Neural progenitor cell (in vitro differentiated cells): ENCODE data around the gene CYB5R3. TPM values are rescaled to one million over a fixed set of nuclear protein-coding genes. Genes with fewer than 3 reads are reported as not detected.
A peak's percentile ranks its signal among the peaks of the same experiment; 100 is the strongest.
"Not testable (repeated sequence)": the region's sequence is repeated elsewhere in the genome, so short reads cannot be mapped to it uniquely, and the experiment has no call there.

ENCODE experiments used
- DNase-seq: peaks from one replicate; pipeline ENCODE4 v3.0.0-alpha.2; 2016; ENCODE audit warnings: low spot score
- H2AFZ ChIP-seq: fragments of 200-600 bp; sonication (generic); replicated peaks from 2 replicates; pipeline ENCODE4 v1.6.1; 2016; ENCODE audit warnings: antibody characterized with exemption
- H3F3A ChIP-seq: fragments of 200-600 bp; sonication (generic); 2 replicates; pipeline ENCODE4 v1.6.1; 2016; ENCODE audit warnings: antibody characterized with exemption, low read depth
- H3K27ac ChIP-seq: fragments of 200-600 bp; sonication (generic); 2 replicates; pipeline ENCODE4 v1.5.1; 2016; ENCODE audit warnings: mild to moderate bottlenecking
- H3K27me3 ChIP-seq: fragments of 200-600 bp; sonication (generic); 2 replicates; pipeline ENCODE4 v1.6.1; 2016; ENCODE audit warnings: mild to moderate bottlenecking, moderate library complexity
- H3K36me3 ChIP-seq: fragments of 200-600 bp; sonication (generic); 2 replicates; pipeline ENCODE4 v1.5.1; 2016
- H3K4me1 ChIP-seq: fragments of 200-600 bp; sonication (generic); 2 replicates; pipeline ENCODE4 v1.6.1; 2016; ENCODE audit warnings: mixed run types
- H3K4me2 ChIP-seq: fragments of 200-600 bp; sonication (generic); 2 replicates; pipeline ENCODE4 v1.6.1; 2016
- H3K4me3 ChIP-seq: fragments of 200-600 bp; sonication (generic); 2 replicates; pipeline ENCODE4 v1.5.1; 2016
- H3K79me2 ChIP-seq: fragments of 200-600 bp; sonication (generic); 2 replicates; pipeline ENCODE4 v1.6.1; 2016; ENCODE audit warnings: low read depth
- H3K9ac ChIP-seq: fragments of 200-600 bp; sonication (generic); 2 replicates; pipeline ENCODE4 v1.6.1; 2016
- H3K9me3 ChIP-seq: fragments of 200-600 bp; sonication (generic); 2 replicates; pipeline ENCODE4 v1.5.1; 2016; ENCODE audit warnings: low read depth
- H4K20me1 ChIP-seq: fragments of 200-600 bp; sonication (generic); 2 replicates; pipeline ENCODE4 v1.6.1; 2016; ENCODE audit warnings: low read depth
- H3K27ac Mint-ChIP-seq: 3 replicates; pipeline ENCODE4 v1.8.0; 2021; ENCODE audit warnings: mixed read lengths
- H3K27me3 Mint-ChIP-seq: 2 replicates; pipeline ENCODE4 v1.8.0; 2022; ENCODE audit warnings: low read depth, mild to moderate bottlenecking, inconsistent platforms, moderate library complexity, mixed read lengths; ENCODE audit not compliant: insufficient read depth
- H3K36me3 Mint-ChIP-seq: 3 replicates; pipeline ENCODE4 v1.8.0; 2021; ENCODE audit warnings: mixed read lengths
- H3K4me1 Mint-ChIP-seq: 3 replicates; pipeline ENCODE4 v1.8.0; 2021; ENCODE audit warnings: mixed read lengths
- H3K4me3 Mint-ChIP-seq: 3 replicates; pipeline ENCODE4 v1.8.0; 2021; ENCODE audit warnings: mild to moderate bottlenecking, moderate library complexity, mixed read lengths
- H3K9me3 Mint-ChIP-seq: 3 replicates; pipeline ENCODE4 v1.8.0; 2020; ENCODE audit warnings: mixed read lengths
- EZH2 ChIP-seq: fragments of 200-600 bp; sonication (generic); IDR thresholded peaks from 2 replicates; pipeline ENCODE4 v1.6.1; 2017; ENCODE audit warnings: antibody characterized with exemption, mild to moderate bottlenecking, moderate library complexity
- EZH2phosphoT487 ChIP-seq: fragments of 200-600 bp; sonication (generic); IDR thresholded peaks from 2 replicates; pipeline ENCODE4 v1.6.1; 2017; ENCODE audit warnings: antibody characterized with exemption
- total RNA-seq: library from RNA; depleted of rRNA; stranded (reverse); fragments of >200 nt; gene quantifications from 2 replicates; pipeline ENCODE4 v1.2.3, GENCODE V29; 2015; ENCODE audit warnings: low replicate concordance
- TF ChIP-seq, protein P1 (sequence below): fragments of 200-600 bp; sonication (generic); IDR thresholded peaks from 2 replicates; pipeline ENCODE4 v1.5.1; 2017; ENCODE audit warnings: antibody characterized with exemption, mild to moderate bottlenecking

CYB5R3 gene
- total RNA-seq, 1 donor from 2014 or later, result 21.6 TPM

DNA sequence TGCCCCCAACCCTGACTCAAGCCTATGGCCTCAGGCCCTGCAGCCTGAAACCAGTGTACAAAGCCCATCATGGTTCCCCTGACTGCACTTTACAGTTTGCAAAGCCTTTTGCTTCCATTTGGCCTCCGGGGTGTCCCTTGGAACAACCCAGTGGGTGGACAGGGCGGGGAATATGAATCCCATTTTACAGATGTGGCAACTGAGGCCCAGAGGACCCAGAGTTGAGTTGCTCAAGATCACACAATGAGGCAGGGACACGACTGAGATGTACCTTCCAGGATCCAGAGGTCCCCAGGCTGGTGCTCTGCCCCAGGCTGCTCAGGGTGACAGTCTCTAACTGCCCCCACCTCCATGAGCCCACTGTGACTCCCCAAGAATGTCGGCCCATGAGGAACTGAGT is 29.1 kb downstream of the CYB5R3 start:
- Mint-ChIP-seq H3K27ac (no peak overlapping the region), H3K27me3 (peaks cover 14% of the 10 kb centered on the region), H3K9me3 (no peaks in the 10 kb centered on the region), H3K4me1 (peaks cover 30% of the 10 kb centered on the region), H3K36me3 (peaks cover 5% of the 10 kb centered on the region), H3K4me3 (no peak overlapping the region)
- Histone ChIP-seq H3F3A (peaks cover 31% of the 10 kb centered on the region), H3K9ac (no peak overlapping the region), H3K36me3 (no peaks in the 10 kb centered on the region), H4K20me1 (peaks cover 3% of the 10 kb centered on the region), H3K79me2 (no peaks in the 10 kb centered on the region), H3K4me1 (peaks cover 3% of the 10 kb centered on the region), H2AFZ (no peak overlapping the region), H3K9me3 (no peaks in the 10 kb centered on the region), H3K4me3 (no peak overlapping the region), H3K27ac (no peak overlapping the region), H3K4me2 (no peak overlapping the region), H3K27me3 (no peaks in the 10 kb centered on the region)
- DNase-seq, result no peak
- TF ChIP-seq, protein P1, sequence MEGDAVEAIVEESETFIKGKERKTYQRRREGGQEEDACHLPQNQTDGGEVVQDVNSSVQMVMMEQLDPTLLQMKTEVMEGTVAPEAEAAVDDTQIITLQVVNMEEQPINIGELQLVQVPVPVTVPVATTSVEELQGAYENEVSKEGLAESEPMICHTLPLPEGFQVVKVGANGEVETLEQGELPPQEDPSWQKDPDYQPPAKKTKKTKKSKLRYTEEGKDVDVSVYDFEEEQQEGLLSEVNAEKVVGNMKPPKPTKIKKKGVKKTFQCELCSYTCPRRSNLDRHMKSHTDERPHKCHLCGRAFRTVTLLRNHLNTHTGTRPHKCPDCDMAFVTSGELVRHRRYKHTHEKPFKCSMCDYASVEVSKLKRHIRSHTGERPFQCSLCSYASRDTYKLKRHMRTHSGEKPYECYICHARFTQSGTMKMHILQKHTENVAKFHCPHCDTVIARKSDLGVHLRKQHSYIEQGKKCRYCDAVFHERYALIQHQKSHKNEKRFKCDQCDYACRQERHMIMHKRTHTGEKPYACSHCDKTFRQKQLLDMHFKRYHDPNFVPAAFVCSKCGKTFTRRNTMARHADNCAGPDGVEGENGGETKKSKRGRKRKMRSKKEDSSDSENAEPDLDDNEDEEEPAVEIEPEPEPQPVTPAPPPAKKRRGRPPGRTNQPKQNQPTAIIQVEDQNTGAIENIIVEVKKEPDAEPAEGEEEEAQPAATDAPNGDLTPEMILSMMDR, result no peak
- no peak for TF ChIP-seq EZH2
- TF ChIP-seq EZH2phosphoT487, result no peak

DNA sequence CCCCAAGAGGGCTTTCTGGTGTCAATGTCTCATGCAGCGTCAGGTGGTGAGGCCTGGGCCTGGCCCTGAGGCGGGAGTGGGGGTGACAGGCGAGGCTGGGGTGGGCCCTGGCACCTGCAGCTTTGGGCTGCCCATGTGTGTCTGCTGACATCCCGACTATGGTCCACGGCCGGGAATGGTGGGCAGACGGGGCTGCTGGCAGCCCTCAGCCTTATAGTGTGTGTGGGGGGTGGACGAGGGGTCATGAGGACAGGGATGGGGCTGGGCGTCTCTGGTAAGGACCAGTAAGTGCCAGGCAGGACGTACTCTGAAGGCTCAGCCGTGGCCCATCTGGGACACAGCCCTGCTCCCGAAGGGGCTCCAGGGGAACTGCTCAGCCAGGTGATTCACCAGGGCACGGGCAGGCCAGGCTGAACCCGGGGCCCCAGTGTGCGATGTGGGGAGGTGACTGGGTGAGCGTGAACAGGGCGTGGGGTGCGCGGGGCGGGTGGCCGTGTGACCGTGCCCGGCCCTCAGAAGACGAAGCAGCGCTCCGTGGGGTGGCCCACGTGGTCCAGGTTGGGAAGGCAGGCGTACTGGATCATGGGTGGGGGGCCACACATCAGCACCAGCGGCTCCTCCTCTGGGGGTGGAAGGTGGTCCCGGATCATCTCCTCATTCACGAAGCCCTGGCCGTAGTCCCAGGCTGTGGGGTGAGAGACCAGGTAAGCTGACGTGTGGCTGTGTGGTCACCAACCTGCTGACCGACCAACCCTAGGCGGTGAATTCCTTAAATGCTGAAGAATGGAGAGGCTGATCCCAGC is 29.7 kb downstream of the CYB5R3 start:
- Histone ChIP-seq H3K27me3 (no peaks in the 10 kb centered on the region), H3K79me2 (no peaks in the 10 kb centered on the region), H3K4me2 (no peak overlapping the region), H3K9ac (no peak overlapping the region), H3K9me3 (no peaks in the 10 kb centered on the region), H3K4me1 (peaks cover 3% of the 10 kb centered on the region), H3K27ac (no peak overlapping the region), H3F3A (peaks cover 34% of the 10 kb centered on the region), H3K36me3 (no peaks in the 10 kb centered on the region), H3K4me3 (no peak overlapping the region), H4K20me1 (peaks cover 3% of the 10 kb centered on the region), H2AFZ (no peak overlapping the region)
- no peaks in the 10 kb centered on the region for H3K9me3 Mint-ChIP-seq
- peaks cover 5% of the 10 kb centered on the region for H3K36me3 Mint-ChIP-seq
- H3K4me1 Mint-ChIP-seq, result peaks cover 33% of the 10 kb centered on the region
- no peak for DNase-seq
- no peak overlapping the region for H3K27ac Mint-ChIP-seq
- peaks cover 14% of the 10 kb centered on the region for H3K27me3 Mint-ChIP-seq
- TF ChIP-seq EZH2phosphoT487 (no peak), EZH2 (no peak)
- TF ChIP-seq, protein P1, result no peak
- H3K4me3 Mint-ChIP-seq, result no peak overlapping the region

DNA sequence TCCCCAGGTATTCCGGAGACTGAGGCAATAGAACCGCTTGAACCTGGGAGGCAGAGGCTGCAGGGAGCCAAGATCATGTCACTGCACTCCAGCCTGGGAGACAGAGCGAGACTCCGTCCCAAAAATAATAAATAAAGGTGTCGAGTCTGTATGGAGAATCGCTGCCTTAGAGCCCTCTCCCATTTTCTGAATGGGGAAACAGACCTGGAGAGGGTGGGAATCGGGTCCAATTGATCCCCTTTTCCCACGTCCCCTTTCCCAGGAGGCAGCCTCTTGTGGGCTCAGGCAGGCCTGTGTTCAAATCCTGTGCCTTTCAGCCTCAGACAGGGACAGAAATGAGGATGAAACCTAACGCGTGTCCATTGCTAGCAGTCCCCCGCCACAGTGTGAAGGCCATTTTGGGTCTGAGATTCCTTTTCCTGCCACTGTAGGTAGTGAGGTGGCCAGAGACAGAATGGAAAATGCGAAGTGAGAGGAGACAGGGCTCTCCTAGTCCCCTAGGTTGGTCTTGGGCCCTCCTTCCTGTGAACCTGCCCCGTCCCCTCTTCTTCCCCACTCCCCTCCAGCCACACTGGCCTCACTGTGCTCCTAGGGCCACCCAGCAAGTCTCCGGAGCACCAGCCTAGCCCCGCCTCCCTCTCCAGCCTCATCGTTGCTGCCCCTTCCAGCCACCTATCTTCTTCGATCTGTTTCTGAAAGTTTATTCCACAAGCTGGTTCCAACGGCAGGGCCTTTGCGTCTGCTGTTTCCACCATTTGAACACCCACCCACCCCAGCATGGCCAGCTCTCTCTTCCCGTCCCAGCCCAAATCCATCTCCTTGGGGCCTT is 31.8 kb downstream of the CYB5R3 start:
- H3K4me3 ChIP-seq, result no peak overlapping the region
- H3K9ac ChIP-seq, result no peak overlapping the region
- no peak overlapping the region for H3K4me2 ChIP-seq
- H4K20me1 ChIP-seq, result peaks cover 20% of the 10 kb centered on the region
- no peaks in the 10 kb centered on the region for H3K9me3 ChIP-seq
- peaks cover 46% of the 10 kb centered on the region for H3F3A ChIP-seq
- H3K4me1 Mint-ChIP-seq, result peaks cover 47% of the 10 kb centered on the region
- H3K27me3 Mint-ChIP-seq, result peaks cover 9% of the 10 kb centered on the region
- peak overlapping the region; percentile 48 for H3K4me3 Mint-ChIP-seq
- DNase-seq, result no peak
- TF ChIP-seq EZH2phosphoT487 (no peak), EZH2 (no peak)
- TF ChIP-seq, protein P1, result no peak
- no peaks in the 10 kb centered on the region for H3K27me3 ChIP-seq
- H2AFZ ChIP-seq, result no peak overlapping the region
- H3K36me3 Mint-ChIP-seq, result peaks cover 11% of the 10 kb centered on the region
- peaks cover 21% of the 10 kb centered on the region for H3K79me2 ChIP-seq
- H3K9me3 Mint-ChIP-seq, result no peaks in the 10 kb centered on the region
- H3K27ac Mint-ChIP-seq, result peak overlapping the region; percentile 59
- no peaks in the 10 kb centered on the region for H3K36me3 ChIP-seq
- peaks cover 13% of the 10 kb centered on the region for H3K4me1 ChIP-seq
- H3K27ac ChIP-seq, result no peak overlapping the region

DNA sequence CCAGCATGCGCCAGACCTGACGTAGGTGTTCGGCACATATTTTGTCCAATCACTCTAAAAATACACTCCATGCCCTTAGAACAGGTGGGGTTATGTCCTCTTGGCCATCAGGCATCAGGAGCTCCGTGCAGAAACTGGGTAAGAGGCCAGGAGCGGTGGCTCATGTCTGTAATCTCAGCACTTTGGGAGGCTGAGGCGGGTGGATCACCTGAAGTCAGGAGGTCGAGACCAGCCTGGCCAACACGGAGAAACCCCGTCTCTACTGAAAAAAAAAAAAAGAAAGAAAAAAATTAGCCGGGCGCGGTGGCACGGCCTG is 33.4 kb downstream of the CYB5R3 start:
- peaks cover 39% of the 10 kb centered on the region for H3F3A ChIP-seq
- peaks cover 36% of the 10 kb centered on the region for H3K79me2 ChIP-seq
- not testable (repeated sequence) for H3K9ac ChIP-seq, H3K9me3 ChIP-seq, H3K27me3 Mint-ChIP-seq, DNase-seq, H3K9me3 Mint-ChIP-seq, H3K36me3 ChIP-seq, H3K27me3 ChIP-seq, H2AFZ ChIP-seq
- H3K4me2 ChIP-seq, result peak overlapping the region; percentile 83
- Mint-ChIP-seq H3K4me3 (peak overlapping the region; percentile 94), H3K4me1 (peaks cover 50% of the 10 kb centered on the region), H3K27ac (peak overlapping the region; percentile 100), H3K36me3 (peaks cover 16% of the 10 kb centered on the region)
- peaks cover 13% of the 10 kb centered on the region for H3K4me1 ChIP-seq
- peak overlapping the region; percentile 96 for H3K4me3 ChIP-seq
- peak overlapping the region; percentile 99 for H3K27ac ChIP-seq
- peaks cover 32% of the 10 kb centered on the region for H4K20me1 ChIP-seq
